HG03460 (cell line): ENCODE results near the gene PITX1.

ENCODE experiments used
- ATAC-seq: cut with Tn5 transposase; IDR thresholded peaks from one replicate; pipeline ENCODE4 v1.9.1; 2021; ENCODE audit not compliant: unreplicated experiment

Gene PITX1

DNA sequence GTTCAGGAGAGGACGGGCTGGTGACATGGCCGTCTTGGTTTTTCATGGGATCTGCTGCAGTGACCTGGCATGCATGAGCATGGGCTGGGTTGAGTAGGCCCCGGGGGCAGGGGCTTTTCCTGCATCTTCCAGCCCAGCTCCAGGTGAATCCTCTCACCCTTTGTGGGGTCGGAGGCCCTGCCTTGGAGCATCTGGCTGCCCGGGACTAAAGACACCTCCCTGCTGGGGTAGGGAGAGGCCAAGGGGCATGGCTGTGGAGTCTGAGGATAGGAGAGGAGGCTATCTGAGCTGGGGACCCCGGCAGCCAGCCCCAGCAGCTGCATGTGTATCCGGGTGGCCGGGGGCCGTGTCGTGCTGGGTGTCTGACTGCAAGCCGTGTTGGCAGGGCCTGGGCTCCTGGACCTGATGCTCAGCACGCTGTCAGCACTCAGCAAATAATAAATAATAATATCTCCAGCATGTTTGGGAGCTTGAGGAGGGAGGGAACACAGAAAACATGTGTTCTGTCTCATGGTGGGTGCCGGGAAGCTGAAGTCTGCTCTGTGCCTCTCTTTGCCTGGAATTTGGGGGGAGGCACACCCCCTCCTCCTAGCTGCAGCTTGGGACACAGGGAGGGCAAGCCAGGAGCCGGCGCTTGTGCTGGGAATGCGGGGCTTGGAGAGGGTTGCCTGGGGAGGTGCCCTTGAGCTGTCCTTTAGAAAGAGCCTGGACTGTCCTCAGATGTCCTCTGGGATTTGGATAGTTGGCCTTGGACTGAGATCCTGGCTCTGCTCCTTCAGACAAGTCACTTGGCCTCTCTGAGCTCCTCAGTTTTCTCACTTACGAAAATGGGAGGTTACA lies 28.4 kb upstream of the PITX1 start:
- no peak for ATAC-seq

DNA sequence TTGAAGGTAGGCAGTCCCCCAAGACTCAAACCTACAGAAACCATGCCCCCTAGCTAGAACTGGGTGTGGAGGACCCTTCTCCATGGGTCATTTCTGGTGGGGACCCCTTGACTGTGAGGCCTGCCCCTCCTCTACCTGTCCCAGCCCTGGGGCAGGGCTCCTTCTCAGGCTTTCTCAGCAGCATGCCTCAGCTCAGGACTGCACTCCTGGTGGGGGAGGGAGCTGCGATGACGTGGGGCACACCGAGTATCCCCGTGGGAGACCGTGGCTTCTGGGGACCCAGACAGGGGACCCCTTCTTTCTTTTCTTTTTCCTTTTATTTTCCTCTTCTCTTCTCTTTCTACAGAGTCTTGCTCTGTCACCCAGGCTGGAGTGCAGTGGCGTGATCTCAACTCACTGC lies 27.0 kb upstream of the PITX1 start:
- ATAC-seq, result no peak

DNA sequence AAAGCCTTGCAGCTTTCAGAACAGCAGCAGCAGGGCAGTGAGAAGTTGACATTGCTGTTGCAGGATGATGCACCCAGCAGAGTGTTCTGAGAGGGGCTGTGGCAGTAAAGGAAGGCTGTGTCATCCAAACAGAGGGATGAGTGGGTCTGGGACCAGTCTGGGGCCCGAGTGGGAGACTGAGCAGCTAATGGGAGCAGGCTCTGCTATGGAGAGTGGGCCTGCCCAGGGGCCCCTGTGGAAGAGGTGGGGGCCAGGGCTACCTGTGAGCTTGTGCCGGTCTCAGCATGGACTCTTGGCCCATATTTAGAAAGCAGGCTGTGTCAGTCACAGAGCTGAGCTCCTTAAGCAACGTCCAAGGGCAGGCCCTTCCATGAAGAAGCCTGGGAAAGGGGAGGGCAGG lies 26.0 kb upstream of the PITX1 start:
- no peak for ATAC-seq

DNA sequence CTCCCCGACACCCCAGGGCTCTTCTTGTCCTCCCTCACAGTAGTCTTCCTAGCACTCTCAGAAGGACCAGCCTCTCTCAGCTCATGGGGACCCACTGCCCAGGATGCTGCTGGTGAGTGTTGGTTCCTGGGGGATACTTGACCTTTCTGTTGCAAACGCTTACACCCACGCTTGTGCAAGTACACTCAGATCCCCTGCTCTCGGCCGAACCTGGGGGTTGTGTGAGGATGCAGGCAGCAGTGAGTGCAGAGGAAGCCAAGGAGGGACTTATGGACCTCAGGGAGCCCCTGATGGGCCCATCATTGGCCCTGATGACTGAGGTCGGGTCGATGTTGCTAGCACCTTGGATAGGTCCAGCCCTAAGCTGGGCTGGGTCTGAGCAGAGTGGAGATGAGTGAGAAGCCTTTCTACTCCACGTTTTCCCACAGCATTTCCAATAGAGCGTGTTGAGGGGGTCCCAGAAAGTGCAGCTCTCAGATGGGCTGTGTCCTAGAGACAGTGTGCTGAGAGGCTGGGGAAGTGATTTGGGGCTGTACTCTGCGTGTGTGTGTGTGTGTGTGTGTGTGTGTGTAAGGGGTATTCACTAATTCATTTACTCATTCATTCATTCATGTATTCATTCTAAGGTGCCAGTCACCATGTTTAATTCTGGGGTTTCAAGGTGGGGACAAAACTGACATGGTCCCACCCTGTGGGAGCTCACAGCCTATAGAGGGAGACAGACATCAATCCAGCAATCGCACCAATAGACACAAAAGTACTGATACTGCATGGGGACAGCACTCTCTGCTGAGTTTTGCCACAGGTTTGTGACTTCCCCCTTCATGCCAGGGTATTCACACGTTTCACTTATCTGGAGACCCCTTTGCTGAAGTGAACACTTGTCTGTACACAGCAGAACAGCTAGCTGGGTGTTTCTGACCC lies 25.2 kb upstream of the PITX1 start:
- no peak for ATAC-seq

DNA sequence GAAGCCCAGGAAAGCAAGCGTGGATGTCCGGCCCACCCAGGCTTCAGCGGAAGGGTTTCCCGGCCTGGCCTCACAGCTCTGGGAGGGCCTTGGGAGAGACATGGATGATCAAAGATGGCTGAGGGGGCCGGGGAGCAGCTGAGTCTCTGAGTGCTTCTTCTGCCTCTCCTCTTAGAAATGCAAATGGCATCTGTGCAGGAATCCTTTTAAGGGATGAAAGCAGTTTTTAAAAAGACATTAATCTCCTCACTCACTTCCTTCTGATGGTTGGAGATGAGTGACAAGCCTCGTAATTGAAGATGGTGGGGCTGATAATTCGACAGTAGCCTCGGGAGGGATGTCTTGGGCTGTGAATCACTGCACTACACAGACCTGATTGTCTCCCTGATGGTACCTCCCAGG lies 24.3 kb upstream of the PITX1 start:
- no peak for ATAC-seq

DNA sequence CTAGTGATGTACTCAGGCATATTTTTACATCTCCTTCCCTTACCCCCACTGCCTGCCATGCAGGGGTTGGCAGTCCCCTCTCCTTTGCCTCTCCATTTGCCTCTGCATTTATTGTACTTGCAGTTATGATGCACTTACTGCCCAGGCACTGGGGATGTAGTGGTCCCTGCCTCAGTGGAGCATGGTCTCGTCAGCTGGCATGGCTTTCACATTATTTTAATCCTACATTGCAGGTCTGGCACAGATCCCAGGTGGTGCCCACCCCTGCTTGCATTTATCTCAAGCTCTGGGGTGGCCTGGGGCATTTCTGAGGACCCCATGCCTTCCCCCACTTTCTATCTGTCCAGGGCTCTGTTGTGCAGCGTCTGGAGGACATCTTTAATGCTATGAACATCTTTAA lies 23.2 kb upstream of the PITX1 start:
- no peak for ATAC-seq

DNA sequence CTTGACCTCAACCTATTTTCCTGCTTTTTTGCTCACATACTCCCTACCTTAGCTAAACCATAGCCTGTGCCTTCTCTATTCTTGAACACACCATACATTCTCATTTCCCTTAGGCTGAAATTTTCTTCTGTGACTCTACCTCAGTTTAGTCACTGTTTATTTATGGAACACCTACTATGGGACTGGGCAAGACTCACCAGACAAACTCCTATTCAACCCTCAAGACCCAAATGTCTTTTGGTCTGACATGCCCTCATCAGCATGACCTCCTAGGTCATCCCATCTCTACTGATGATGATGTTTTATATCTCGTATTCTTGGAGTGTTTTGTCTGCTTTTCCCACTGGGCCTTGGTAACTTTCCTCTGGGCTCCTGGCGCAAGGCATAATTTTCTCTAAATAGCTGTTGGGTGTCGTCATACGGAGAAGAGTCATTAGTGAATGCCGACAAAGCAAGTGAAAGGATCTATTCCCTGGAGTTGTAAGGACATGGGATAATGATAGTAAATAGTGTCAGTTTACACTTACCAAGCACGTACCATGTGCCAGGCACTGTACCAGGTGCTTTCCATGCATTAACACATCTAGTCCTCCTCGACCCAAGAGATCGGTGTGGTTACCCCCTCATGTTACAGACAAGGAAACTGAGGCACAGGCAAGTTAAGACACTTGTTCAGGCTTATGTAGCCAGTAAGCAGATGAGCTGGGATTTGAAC lies 22.4 kb upstream of the PITX1 start:
- no peak for ATAC-seq

DNA sequence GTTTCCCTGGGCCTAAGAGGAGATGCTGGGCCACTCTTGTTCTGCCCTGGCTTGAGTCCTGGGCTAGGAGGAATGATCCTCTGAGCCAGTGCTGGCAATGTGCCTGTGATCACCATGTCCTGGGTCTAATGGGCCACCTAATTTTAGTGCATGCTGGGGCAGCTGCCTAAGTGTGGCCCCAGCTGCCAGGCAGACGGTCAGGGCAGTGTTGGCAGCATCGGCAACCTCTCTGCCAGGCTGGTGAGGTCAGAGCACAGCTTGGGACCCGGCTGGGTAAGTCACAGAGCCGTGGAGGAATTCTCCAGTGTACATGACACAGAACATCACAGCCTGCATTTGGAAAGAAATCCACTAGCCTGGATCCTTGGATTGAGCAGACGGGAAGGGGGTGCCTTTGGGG lies 21.4 kb upstream of the PITX1 start:
- no peak for ATAC-seq

DNA sequence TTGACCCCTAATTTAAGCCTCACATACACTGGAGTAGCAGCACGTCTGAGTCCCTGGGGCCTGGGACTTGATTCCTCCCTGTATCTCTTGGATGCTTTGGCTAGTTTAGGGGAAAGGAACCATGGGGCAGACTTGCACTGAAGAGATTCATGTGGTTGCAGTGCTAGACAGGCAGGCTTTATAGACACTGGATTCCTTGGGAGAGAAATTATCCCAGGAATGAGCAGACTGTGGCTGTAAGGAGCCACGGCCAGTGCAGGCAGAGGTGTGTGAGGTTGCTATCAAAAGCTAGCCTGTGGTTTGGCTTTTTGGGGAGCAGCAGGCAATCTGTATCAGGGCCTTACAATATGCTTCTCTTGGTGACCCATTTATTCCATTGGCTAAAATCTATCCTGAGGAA lies 20.5 kb upstream of the PITX1 start:
- no peak for ATAC-seq

DNA sequence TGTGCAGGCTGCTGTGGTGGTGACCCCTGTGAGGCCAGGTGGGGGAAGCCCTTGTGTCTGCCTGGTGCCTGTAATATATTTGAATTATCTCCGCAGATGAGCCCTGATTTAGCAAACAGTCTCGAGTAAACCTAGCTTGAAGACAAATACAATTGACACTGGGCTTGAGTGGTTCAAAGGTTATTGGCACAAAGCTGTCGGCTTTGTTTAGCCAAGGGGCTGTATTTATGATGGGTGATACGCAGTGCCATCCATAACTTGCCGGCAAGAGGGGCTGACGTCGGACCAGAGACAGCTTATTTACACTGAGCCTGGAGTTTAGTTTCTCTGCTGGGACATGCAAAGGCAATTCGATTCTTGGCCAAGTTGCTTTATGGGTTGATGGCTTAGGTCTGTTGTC lies 20.0 kb upstream of the PITX1 start:
- no peak for ATAC-seq

DNA sequence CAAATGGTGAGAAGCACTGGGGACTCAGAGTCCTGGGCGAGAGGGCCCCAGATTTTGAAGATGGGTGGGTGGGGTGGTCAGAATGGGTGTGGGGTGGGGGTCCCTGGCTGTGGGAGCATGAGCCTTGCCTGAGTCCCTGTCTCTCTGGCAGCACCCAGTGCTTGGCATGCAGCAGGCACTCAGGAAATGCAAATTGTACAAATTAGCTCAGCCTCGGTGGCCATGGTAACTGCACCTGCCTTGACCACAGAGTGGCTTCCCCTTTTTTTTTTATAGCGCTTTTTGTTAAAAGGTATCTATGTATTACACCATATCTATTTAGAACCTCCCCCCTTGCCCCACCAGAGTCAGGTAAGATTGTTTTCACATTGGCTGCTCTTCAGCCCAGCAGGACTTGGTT lies 19.2 kb upstream of the PITX1 start:
- peak; percentile 96 for ATAC-seq

DNA sequence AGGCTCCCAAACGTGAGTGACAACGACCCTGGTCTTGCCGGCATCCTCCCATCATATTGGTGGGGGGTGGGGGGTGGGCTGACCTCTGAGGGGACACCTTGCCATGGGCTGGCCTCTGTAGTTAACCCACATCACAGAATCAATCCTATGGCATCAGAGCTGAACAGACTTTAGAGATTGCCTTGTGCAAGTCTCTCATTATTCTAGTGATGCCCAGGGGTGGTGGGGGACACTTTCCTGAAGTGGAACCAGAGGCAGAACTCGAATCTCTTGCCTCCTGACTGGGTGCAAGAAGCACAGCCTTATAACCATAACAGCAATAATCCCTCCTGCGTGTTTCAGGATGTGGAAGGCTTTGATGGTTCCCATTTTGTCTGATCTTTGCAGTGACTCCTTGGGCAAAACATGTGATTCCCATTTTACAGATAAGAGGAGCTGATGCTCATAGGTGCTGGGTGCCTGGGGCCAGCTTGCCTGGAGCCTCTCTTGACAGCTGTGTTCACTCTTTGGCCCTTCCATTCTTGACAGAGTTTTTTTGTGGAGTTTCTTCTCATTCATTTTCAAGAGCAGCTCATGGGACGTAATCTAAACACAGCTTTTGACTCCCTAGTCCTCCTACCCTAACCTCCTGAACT lies 18.6 kb upstream of the PITX1 start:
- ATAC-seq, result no peak

DNA sequence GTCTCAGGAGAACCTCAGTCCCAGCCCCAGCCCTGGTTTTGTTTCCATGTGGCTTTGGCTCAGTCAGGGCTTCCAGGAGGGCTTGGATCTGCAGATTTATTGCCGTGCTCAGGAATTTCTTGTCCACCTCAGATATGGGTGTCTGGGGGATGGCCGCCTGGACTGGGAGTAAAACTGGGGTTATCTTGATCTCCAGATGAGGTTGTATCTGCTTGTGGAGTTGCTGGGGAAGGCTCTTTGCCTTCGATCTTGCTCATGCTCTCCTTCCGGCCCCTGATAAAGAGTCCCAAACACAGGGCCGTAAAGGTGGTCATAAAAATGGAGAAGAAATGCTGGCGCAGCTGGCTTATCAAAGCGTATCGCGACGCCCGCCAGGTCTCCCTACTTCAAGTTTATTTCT lies 17.8 kb upstream of the PITX1 start:
- no peak for ATAC-seq

DNA sequence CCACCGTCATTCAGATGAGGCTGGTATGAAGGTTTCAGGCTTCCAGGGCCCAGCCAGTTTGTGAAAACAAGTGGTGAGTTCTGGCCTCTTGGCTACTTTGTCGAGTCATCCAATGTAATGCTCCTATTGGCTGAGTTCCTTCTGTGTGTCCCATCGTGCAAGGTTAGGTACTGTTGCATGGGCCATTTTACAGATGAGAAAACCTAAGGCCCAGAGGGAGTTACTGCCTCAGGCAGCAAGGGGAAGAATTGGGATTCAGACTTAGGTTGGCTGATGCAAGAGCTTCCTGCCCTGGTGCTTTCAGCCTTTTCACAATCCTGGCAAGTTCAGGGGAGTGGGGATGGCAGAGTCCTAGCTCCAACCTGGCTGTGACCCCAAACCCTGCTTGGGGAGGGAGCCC lies 17.4 kb upstream of the PITX1 start:
- ATAC-seq, result no peak

DNA sequence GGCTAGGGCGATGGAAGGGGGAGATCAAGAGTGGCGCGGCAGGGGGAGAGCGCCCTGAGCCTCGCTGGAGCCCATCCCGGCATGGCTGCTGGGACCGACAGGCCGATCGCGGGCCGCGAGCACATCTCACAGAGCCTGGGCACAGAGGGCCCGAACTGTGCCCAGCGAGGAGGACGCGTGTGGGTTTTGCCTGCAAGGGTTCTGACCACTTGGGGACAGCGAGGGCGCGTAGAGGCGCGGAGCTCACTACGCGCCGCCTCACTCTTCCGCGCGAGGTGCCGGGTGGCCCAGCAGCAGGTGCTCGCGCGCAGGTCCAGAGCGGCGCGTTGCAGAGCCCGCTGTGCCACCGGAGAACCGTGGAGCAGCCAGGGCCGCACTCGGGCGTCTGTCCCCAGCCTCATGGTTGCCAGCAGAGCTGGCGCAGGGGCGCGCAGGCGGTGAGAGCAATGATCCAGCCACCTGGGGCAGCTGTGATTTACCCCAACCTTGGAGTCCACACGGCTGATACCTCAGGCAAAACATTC lies 16.3 kb upstream of the PITX1 start:
- ATAC-seq, result no peak

DNA sequence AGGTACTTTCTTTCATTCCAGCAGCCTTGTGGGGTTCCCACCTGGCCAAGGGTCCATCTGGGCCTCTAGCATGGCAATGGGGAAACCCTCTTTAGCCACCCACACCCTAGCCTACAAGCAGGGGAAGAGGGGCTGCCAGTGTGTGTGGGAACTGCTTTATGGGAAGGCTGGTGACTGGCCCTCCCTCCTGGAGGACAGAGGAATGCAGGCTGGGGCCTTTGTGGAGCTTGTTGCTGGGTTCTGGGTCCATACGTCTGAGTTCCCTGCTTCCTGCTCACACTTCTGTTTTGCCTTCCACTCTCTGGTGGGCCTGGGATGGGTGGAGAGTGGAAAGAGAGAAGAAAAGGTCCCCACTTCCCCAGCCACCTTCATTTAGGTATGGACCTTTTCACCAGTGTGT lies 14.9 kb upstream of the PITX1 start:
- no peak for ATAC-seq

DNA sequence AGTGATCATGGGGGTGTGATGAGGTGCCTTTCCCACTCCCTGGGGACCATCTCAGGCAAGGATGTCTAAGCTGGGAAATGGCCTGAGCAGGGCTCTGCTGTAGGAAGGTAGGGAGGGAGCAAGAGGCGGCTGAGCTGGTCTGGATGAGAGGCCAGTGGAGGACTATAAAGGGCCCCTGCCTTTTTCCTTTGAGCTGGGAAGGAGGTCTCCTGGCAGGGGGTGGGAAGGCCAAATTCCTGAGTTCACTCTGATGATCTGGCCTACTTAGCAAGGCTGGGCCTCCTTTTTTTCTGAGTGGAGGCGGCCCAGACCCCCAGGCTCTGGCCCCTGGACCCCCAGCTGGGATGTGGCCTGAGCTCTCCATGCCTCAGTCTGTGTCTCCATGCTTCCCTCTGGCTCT lies 14.3 kb upstream of the PITX1 start:
- no peak for ATAC-seq

DNA sequence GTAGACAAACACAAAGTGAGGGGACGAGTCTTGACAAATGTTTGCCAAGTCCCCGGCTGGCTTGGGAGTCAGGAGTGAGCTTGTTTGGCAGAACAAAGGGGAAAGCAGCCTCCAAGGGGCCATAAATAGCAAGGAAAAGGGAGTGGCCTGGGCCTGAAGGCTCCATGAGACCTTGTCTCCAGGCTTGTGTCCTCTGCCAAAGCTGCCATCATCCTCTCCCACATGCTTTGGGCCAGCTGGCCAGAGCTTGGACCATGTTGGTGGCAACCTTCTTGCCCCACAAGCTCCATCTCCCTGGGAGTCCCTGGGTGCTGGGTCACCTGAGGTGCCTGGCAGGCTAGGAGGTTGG lies 13.3 kb upstream of the PITX1 start:
- ATAC-seq, result no peak

DNA sequence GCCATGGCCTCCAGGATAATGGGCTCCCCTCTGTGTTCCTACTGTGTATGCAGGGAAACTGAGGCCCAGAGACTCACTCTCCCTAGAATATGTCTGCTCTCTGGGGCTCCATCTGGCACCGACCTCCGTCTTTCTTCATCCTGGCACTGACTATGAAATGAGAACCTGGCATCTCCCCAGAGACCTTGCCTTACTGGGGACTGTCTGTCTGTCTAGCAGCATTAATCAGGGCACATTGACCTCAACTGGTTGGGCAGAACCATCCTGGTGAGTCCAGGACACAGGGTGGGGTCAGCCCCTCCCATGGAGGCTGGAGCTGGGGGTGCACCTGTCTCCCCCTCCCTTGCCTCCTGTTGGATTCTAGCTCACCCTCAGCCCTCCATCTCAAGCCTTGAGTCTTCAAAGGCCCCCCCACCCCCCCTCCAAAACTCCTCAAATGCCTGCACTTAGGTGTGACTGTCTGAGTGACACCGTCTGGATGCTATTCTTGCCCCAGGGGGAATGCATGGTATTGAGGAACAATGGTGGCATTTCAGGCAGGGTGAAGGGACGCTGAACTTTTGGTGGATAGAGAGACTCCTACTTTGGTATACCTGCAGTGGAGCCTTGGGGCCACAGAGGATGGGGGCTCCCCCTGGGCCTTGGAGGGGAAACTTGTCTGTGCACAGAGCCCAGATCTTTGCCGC lies 12.8 kb upstream of the PITX1 start:
- no peak for ATAC-seq

DNA sequence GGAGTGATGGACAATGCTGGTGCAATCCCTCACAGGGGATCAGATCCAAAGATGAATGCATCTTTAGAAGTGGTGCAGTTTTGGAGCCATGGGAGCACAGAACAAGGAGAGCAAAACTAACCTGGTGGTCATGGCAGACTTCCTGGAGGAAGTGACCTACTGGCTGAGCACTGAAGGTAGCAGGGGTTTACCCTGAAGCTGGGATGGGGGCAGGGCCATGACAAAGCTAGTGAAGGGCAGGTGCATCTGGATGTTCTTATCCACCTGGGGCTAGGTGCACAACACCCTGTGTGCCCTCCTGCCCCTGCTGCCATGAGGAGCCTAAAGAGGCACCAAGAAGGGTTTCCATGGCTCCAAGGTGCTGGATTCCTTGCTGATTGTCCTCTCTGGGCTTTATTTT lies 11.5 kb upstream of the PITX1 start:
- no peak for ATAC-seq
